ENCODE results near the gene TNIK. TPM values are rescaled to one million over a fixed set of nuclear protein-coding genes. Genes with fewer than 3 reads are reported as not detected.

Gene TNIK
- total RNA-seq, 1 donor from 2014 or later, result 17.0 TPM

- peaks cover 2% of the 10 kb centered on the region for H3K36me3 ChIP-seq (ENCODE audit: control insufficient read depth, insufficient read depth, low read length)
- TF ChIP-seq CTCF (IDR thresholded peaks at IDR 0.05; ENCODE audit: insufficient read depth, low read length, poor library complexity, severe bottlenecking), result peak; percentile 51
- DNase-seq (ENCODE audit: low read depth), result no peak
- H3K27me3 ChIP-seq (ENCODE audit: control insufficient read depth, insufficient read depth, low read length), result no peaks in the 10 kb centered on the region
- H3K4me3 ChIP-seq (ENCODE audit: low read depth, low read length), result no peak overlapping the region
Measured at GRCh38 chr3:171168086-171168485, 292.1 kb downstream of the TNIK start.

GRCh38 chr3:171165983-171166382 lies 294.2 kb downstream of the TNIK start:
- no peak for DNase-seq (ENCODE audit: low read depth)
- H3K36me3 ChIP-seq (ENCODE audit: control insufficient read depth, insufficient read depth, low read length), result peaks cover 2% of the 10 kb centered on the region
- no peak overlapping the region for H3K4me3 ChIP-seq (ENCODE audit: low read depth, low read length)
- H3K27me3 ChIP-seq (ENCODE audit: control insufficient read depth, insufficient read depth, low read length), result no peaks in the 10 kb centered on the region
- TF ChIP-seq CTCF (IDR thresholded peaks at IDR 0.05; ENCODE audit: insufficient read depth, low read length, poor library complexity, severe bottlenecking), result no peak

DNA sequence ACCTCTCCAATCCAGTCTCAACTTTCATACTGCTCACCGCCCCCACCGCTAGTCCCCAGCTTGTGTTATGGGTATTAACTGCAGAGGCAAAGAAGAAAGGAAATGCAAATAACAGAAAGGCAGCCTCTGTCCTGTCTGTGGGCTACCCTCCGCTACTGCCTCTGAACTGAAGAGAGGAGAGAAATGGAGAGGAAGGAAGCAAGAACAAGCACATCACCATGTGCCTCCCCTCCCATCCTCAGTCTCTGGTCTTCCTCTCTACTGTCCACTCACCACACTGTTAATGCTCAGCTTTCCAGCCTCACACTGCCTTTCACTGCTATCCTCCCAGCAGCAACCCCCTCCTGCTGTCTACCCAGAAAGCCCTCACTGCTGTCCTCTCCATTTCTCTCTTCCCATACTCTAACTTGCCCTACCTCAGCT lies 294.7 kb downstream of the TNIK start:
- Histone ChIP-seq H3K36me3 (ENCODE audit: control insufficient read depth, insufficient read depth, low read length) (peaks cover 2% of the 10 kb centered on the region), H3K27me3 (ENCODE audit: control insufficient read depth, insufficient read depth, low read length) (no peaks in the 10 kb centered on the region), H3K4me3 (ENCODE audit: low read depth, low read length) (no peak overlapping the region)
- no peak for DNase-seq (ENCODE audit: low read depth)
- TF ChIP-seq CTCF (IDR thresholded peaks at IDR 0.05; ENCODE audit: insufficient read depth, low read length, poor library complexity, severe bottlenecking), result no peak

DNA sequence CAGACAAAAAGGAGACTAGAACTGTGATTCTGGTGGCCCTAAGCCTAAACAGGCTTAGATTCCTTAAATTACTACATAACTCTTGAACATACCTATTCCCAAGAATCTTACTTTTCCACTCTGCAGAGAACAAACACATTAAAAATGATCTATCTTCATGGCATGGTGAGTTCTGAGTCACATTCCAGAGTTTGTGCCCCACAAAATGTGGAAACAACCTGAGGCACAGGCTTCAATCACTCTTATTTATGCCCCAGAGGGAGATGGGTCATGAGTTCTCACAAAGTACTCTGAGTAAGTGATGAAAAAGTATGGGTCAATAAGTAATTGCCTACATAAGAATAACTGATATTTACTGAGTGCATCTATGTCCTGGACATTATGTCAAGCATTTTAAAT lies 296.1 kb downstream of the TNIK start:
- no peak for DNase-seq (ENCODE audit: low read depth)
- Histone ChIP-seq H3K4me3 (ENCODE audit: low read depth, low read length) (no peak overlapping the region), H3K27me3 (ENCODE audit: control insufficient read depth, insufficient read depth, low read length) (no peaks in the 10 kb centered on the region), H3K36me3 (ENCODE audit: control insufficient read depth, insufficient read depth, low read length) (peaks cover 2% of the 10 kb centered on the region)
- no peak for TF ChIP-seq CTCF (IDR thresholded peaks at IDR 0.05; ENCODE audit: insufficient read depth, low read length, poor library complexity, severe bottlenecking)

DNA sequence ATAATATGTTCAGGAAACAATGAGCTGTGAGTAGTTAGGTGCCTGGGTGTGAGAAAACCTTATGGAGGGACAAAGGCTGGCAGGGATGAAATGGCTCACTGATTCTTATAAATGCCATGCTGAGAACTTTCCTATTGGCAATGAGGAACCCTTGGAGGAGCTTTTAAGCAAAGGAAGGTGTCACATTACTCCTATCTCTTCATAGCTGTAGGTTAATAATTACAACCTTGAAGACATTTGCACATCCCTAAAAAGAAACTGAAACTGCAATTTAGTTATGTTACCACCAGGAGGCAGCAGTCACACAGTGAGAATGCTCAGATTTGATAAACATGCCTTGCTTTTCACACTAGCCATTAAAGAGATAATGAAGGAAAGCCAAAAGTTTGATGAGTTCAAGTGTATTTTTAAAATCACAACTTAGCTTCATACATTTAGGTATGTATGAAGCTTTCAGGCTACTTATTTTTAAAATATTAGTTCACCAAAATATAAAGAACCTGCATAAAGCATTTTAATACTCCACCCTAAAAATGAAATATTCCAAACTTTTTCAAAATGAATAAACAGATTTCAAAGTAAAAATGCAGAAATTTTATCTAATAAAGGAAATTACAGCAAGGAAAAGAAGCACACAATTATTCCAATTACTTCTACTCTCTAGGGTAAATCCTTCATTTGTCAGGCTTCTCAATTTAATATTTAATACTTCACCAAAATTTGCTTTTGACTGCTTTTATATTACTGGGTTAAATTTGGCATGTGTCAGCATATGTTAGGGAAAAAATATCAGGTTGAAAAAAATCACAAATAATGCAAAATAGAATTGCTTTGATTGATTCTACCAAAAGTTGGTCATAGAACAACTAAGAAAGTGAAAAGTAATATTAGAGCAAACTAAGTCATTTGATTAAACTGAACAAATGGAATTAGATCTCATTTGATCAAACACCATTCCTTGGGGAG lies 296.8 kb downstream of the TNIK start:
- peaks cover 2% of the 10 kb centered on the region for H3K36me3 ChIP-seq (ENCODE audit: control insufficient read depth, insufficient read depth, low read length)
- no peak overlapping the region for H3K4me3 ChIP-seq (ENCODE audit: low read depth, low read length)
- peak; percentile 56 for TF ChIP-seq CTCF (IDR thresholded peaks at IDR 0.05; ENCODE audit: insufficient read depth, low read length, poor library complexity, severe bottlenecking)
- H3K27me3 ChIP-seq (ENCODE audit: control insufficient read depth, insufficient read depth, low read length), result no peaks in the 10 kb centered on the region
- DNase-seq (ENCODE audit: low read depth), result no peak

Data from kidney epithelial cell (primary cell).